Activated CD8-positive, alpha-beta memory T cell treated with anti-CD3 and anti-CD28 coated beads, Interleukin-2, amount 50 U/mL, for 24 hours (primary cell): ENCODE data around the gene ORC2.
A peak's percentile ranks its signal among the peaks of the same experiment; 100 is the strongest.
"Not testable (repeated sequence)": the region's sequence is repeated elsewhere in the genome, so short reads cannot be mapped to it uniquely, and the experiment has no call there.

ENCODE experiments used
- DNase-seq: peaks from one replicate; pipeline ENCODE4 v3.0.0-alpha.2; 2020; ENCODE audit errors: extremely low read depth

The ORC2 gene

GRCh38 chr2:200930947-200931626, 32.4 kb downstream of the ORC2 start:
- no peak for DNase-seq

GRCh38 chr2:200929334-200930249, 33.9 kb downstream of the ORC2 start:
- DNase-seq: no peak

- no peak for DNase-seq
These were observed 41.0 kb downstream of the ORC2 start for GRCh38 chr2:200922439-200922838.

- no peak for DNase-seq
These were observed 49.8 kb downstream of the ORC2 start for GRCh38 chr2:200913654-200914053.

- no peak for DNase-seq
These were observed 53.5 kb downstream of the ORC2 start for GRCh38 chr2:200909958-200910357.

- no peak for DNase-seq
These were observed 57.7 kb downstream of the ORC2 start for GRCh38 chr2:200905618-200906296.

- DNase-seq: peak; percentile 37
These were observed 61.9 kb downstream of the ORC2 start for GRCh38 chr2:200901459-200902072.

GRCh38 chr2:200899482-200899881, 64.0 kb downstream of the ORC2 start:
- DNase-seq: no peak

GRCh38 chr2:200888704-200889625, 74.5 kb downstream of the ORC2 start, which contains the start of the genes NIF3L1 and PPIL3:
TSS of gene NIF3L1 (plus strand) at chr2:200889371. CDS start at chr2:200891944, 2,573 bp downstream.
TSS of gene PPIL3 (minus strand) at chr2:200889077. CDS start at chr2:200887615, 1,462 bp downstream.
- DNase-seq: peak; percentile 96

GRCh38 chr2:200881715-200882249, 81.7 kb downstream of the ORC2 start:
- not testable (repeated sequence) for DNase-seq

- no peak for DNase-seq
These were observed 85.1 kb downstream of the ORC2 start for GRCh38 chr2:200878289-200878880.

GRCh38 chr2:200877443-200877842, 86.0 kb downstream of the ORC2 start:
- no peak for DNase-seq

- DNase-seq: no peak
These were observed 89.9 kb downstream of the ORC2 start for GRCh38 chr2:200873560-200873959.

GRCh38 chr2:200871151-200871550, 92.3 kb downstream of the ORC2 start:
- DNase-seq: no peak

- no peak for DNase-seq
These were observed 94.4 kb downstream of the ORC2 start for GRCh38 chr2:200869014-200869413.

- peak; percentile 92 for DNase-seq
These were observed 99.1 kb downstream of the ORC2 start, which contains the start of gene CLK1 for GRCh38 chr2:200864176-200865034. TSS of gene CLK1 (minus strand) at chr2:200864658. CDS start at chr2:200861862, 2,796 bp downstream.

GRCh38 chr2:200863782-200864175, 99.7 kb downstream of the ORC2 start:
- DNase-seq: no peak

GRCh38 chr2:200862532-200863000, 100.9 kb downstream of the ORC2 start:
- DNase-seq: peak; percentile 51
